ENCODE data around the gene FAM156A.

DNA sequence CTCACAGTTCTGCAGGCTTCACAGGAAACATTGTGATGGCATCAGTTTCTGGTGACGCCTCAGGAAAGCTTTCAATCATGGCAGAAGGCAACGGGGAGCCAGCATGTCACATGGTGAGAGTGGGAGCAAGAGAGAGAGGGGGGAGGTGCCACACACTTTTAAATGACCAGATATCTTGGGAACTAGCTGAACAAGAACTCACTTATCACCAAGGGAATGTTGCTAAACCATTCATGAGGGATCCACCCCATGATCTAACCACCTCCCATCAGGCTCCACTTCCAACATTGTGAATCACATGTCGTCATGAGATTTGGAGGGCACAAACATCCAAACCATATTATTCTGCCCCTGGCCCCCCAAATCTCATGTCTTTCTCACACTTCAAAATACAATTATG is 47.0 kb upstream of the FAM156A start:
- TF ChIP-seq FOXA1 (IDR thresholded peaks at IDR 0.05) (no peak), SP1 (IDR thresholded peaks at IDR 0.05) (no peak), TARDBP (IDR thresholded peaks at IDR 0.05) (no peak), HDGF (IDR thresholded peaks at IDR 0.05; ENCODE audit: borderline replicate concordance) (no peak), LEF1 (IDR thresholded peaks at IDR 0.05; ENCODE audit: borderline replicate concordance) (no peak), FOXK2 (IDR thresholded peaks at IDR 0.05) (no peak), SUZ12 (IDR thresholded peaks at IDR 0.05) (no peak), ZNF384 (IDR thresholded peaks at IDR 0.05) (no peak), ELF4 (IDR thresholded peaks at IDR 0.05) (no peak), BHLHE40 (IDR thresholded peaks at IDR 0.05; ENCODE audit: borderline replicate concordance) (no peak)

Measured in HEK293T (cell line).